GM19351 (cell line): ENCODE data around the gene NXPE3.

Experiments
- ATAC-seq: cut with Tn5 transposase; IDR thresholded peaks from one replicate; pipeline ENCODE4 v1.9.1; 2021; ENCODE audit warnings: mild to moderate bottlenecking, moderate library complexity; ENCODE audit not compliant: unreplicated experiment

NXPE3 gene

DNA sequence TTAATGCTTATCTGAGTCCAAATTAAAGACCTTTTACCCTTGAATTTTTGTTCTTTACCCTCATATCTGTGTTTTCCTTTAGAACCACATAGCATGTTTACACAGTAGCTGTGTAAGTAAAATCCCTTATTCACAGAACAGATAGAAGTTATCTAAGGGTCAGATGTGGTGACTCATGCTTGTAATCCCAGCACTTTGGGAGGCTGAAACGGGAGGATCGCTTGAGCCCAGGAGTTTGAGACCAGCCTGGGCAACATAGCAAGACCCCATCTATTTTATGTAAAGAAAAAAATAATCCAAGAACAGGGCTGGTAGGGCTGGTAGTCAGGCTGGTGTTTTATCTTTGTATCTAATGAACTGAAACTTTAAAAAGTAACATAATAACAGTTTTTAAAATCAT, 23.2 kb downstream of the NXPE3 start:
- no peak for ATAC-seq

DNA sequence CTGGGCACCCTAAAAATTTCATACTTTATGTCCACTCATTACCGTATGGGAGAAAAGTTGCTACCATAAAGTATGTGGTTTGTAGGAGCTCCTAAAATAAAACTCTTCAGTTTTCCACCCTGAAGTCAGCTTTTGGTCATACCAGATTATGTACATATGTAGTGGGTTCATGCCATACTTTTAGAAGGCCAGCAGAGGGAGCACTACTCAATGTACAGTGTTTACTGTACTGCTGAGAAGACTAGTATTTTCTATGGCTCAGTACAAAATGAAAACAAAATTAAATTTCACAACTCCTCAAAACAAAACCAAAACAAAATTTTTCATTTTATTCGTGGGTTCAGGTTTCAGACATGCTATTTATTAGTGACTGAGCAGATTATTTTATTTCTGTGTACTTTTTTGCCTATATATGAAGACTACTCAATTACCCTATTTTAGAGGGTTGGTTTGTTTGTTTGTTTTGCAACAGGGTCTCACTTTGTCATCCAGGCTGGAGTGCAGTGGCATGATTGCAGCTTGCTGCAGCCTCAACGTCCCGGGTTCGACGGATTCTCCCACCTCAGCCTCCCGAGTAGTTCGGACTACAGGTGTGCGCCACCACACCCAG, 24.3 kb downstream of the NXPE3 start:
- peak; percentile 93 for ATAC-seq

DNA sequence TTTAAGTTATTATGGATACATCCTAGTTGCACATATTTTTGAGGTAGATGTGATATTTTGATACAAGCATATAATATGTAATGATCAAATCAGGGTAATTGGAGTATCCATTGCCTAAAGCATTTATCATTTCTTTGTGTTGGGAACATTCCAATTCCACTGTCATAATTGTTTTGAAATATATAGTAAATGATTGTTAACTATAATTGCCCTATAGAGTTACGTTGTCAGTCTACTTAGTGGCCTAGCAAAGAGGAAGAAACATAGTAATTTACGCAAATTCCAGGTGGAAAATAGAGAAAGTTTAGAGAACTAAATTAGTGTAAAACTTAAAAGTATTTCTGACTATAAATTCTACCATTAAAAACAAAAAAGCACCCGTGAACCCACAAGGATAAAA, 24.9 kb downstream of the NXPE3 start:
- ATAC-seq, result no peak

DNA sequence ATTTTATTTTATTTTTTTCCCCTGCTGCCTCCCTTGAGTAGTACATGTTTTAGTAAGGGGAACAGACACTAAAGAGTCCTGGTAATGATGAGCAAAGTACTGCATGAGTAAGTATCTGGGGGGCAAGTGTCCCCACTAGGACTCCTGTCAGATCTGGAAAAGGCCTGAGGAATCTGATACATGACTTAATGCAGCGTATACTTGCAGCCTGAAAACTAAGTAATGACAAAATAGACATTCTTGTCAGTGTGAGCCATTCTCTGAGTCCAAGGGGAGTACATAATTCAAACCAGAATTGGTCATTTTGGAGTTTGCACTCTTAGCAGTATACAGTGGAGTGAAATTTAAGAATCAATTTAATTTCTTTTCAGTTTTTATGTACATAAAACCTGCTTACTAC, 27.5 kb downstream of the NXPE3 start:
- no peak for ATAC-seq

DNA sequence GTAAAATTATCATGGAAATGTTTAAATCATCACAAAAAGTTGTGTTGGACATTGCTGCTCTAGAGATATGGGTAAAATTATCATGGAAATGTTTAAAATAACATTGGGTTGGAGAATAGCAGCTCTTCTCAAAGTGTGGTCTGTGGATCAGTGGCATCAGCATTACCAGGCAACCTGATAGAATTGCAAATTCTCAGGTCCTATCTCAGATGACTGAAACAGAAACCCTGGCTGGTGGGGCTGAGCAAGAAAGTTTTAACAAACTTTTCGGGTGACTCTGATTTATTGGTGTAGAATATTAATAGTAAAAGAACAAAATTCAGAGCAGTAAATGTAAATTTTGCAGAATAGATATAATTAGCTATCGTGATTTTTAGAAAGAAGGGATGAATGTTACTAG, 28.9 kb downstream of the NXPE3 start:
- ATAC-seq, result peak; percentile 67

DNA sequence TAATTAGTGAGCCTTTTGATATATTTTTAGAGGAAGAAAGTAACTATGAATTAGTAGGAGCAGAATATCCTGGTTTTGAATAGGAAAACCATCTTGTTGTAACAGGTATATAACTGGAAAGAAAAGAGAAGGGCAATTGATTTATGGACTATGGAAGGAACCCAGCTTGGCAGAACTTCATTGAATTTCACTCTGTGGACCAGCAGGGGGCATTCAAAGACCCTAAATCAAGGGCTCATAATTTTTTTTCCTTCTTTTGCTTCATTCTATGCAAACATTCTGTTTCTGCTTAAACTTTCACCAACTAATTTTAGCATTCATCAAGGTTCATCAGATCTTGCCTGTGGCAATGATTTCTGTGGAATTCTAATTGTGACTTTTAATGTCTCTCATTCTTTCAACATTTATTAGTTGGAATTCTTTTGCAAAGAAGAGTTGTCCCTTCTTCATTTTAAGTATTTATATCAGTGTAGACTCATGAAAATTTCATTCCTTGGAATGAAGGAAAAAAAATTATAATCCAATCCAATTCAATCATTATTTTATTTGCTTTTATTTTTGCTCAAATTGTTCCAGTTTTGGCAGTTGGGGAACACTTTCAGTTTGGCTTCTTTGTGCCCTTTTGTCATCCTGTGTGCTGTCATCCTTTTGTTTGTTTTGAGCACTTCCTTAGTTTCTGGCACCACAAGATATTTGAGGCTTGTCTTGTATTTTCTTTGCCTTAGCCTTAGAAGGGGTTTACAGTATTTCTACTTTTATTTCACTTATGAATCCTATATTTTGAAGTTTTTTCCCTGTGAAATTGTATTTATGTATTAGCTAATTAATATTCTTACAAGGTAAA, 30.4 kb downstream of the NXPE3 start:
- peak; percentile 38 for ATAC-seq

DNA sequence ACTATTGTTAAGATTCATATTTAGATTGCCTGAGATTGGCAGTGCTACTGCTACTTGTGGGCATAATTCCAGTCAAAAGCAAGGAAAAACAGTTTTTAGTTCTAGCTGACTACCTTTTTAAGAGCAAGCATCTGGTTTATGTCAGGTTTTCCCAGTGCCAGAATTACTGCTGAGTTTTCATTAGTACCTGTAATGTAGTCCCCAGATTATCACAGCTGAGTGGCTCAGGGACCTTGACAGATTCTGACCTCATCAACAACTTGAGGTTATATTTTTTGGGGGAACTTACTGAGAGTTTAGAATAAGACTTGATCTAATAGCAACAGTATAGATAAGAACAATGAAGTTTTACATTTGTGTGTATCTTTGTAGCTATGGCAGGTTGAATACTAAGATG, 31.0 kb downstream of the NXPE3 start:
- ATAC-seq, result no peak

DNA sequence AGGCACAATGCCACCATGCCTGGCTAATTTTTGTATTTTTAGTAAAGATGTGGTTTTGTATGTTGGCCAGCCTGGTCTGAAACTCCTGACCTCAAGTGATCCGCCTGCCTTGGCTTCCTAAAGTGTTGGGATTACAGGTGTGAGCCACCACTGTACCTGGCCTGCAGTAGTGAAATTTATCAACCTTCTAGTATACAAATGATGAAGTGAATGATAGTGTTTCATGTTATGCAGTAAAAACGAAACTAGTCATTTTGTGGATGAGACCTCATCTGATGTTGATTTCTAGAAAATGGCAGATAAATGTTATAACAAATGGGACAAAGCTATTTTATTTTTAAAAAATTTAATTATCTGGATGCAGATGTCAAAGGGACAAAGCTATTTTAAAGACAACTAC, 32.9 kb downstream of the NXPE3 start:
- peak; percentile 30 for ATAC-seq

DNA sequence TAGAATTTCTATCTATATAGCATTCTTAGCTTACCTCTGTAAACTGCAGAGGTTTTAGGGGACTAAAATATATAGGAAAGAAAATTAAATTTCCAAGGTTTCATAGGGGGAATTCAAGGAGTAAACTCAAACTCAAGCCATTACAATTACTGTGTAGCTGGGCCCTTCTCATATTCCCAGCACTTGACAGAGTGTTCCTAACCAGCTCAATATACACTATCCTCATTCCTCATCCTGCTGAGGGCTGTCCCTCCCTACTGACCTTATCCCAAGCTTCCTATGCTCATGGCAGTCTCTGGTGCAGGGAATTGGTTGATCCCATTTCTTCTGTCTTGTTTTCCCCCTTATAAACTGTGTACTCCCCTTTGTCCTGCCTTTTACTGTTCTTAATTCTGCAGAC, 33.9 kb downstream of the NXPE3 start:
- no peak for ATAC-seq

DNA sequence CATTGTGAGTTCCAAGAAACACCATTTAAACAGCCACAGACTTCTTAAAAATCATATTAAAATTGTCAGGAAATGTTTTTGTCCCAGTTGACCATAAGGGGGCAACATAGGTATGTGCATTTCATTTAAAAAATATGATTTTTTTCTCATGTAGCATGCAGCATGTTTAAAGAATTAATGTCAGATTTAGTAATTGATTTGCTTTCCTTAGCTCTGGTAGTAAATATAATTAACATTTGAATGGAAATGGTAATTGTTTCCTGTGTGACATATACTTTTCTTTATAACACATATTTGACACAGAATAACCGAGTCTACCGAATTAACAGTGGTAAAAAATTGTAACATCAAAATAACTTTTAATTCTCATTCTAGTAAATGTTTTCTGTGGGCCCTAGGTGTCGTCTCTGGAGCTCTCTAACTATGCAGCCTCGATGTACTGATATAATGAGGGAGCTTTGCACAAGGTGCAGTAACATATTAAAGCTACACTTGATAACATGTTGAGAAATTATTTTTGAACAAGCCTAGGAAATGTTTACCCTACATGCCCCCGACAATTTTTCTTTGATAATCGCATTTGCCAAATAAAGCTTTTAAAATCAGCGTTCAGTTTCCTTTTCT, 34.9 kb downstream of the NXPE3 start:
- no peak for ATAC-seq

DNA sequence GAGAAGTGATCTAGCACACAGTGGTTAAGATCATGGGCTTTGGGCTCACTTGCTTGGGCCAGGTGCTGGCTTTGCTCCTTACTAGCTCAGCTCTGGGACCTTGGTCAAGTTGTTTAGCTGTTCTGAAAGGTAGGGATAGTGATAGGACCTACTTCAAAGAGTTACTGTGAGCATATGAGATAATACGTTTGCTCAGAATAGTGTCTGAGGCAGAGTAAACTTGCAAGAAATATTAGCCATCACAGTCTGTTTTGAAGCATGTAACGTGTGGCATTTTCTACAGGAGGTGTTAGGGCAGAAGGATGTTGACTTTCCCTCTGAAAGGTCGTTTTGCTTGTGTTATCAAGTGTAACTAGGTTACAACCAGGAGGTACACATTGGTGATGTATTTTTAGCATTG, 35.8 kb downstream of the NXPE3 start:
- no peak for ATAC-seq

DNA sequence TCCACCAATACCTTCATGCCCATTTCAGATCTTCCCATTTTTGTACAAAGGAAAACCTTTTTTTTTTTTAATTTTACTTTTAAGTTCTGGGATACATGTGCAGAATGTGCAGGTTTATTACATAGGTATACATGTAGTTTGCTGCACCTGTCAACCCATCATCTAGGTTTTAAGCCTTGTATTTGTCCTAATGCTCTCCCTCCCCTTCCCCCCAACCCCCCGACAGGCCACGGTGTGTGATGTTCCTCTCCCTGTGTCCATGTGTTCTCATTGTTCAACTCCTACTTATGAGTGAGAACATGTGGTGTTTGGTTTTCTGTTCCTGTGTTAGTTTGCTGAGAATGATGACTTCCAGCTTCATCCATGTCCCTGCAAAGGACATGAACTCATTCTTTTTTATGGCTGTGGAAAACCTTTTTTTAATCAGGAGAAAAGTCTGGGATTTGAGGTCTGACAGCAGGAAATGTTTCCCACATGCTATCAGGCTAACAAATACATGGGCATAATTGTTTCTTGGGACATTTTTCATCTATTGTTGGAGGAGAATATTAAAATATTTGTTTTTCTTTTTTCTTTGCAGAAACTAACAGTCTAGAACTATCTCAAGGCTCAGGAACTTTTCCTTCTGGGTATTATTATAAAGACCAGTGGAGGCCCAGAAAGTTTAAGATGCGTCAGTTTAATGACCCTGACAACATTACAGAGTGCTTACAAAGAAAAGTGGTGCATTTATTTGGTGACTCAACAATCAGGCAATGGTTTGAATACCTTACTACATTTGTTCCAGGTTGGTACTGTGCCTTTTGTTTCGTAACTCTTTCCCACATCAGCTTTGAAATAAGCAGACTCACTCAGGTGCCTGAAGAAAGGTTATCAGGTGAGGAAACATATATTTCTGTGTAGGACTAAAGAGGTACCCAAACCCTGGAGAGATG, 37.5 kb downstream of the NXPE3 start:
- ATAC-seq, result no peak

DNA sequence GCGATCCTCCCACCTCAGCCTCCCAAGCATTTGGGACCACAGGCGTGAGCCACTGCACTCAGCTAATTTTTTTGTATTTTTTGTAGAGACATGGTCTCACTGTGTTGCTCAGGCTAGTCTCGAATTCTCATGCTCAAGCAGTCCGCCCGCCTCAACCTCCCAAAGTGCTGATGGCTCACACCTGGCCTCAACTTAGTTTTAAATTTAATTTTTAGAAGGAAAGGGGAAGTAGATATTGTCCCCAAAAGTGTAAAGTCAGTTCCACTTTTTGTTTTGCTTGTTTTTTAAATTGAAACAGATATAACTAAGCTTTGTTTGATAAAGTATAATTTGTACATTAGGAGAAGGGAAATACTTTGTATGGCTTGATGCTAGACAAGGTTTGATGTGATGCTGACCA, 39.0 kb downstream of the NXPE3 start:
- peak; percentile 37 for ATAC-seq

DNA sequence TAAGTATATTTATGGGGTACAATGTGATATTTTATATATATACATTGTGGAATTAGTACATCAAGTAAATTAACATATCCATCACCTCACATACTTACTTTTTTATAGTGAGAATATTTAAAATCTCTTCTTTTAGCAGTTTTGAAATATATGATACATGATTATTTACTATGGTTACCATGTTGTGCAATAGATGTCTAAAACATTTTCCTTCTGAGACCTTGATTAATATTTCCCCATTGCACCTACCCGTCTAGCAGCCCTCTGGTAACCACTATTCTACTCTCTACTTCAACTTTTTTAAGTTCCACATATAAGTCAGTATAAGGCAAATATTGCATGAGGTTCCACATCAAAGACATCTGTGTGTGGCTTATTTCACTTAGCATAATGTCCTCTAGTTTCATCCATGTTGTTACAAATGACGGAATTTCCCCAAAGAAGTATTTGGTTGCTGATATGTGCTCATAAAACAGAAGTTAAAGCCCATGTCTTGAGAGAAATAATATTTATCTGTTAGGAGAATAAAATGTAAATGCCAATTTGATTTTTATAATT, 40.7 kb downstream of the NXPE3 start:
- ATAC-seq, result peak; percentile 77

DNA sequence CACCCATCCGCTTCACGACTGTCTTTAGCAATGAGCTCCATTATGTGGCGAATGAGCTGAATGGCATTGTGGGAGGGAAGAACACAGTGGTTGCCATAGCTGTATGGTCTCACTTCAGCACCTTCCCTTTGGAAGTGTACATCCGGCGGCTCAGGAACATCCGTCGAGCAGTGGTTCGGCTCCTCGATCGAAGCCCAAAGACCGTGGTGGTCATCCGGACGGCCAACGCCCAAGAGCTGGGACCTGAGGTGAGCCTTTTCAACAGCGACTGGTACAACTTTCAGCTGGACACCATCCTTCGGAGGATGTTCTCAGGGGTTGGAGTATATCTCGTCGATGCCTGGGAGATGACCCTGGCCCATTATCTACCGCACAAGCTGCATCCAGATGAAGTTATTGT, 42.5 kb downstream of the NXPE3 start:
- ATAC-seq, result no peak

DNA sequence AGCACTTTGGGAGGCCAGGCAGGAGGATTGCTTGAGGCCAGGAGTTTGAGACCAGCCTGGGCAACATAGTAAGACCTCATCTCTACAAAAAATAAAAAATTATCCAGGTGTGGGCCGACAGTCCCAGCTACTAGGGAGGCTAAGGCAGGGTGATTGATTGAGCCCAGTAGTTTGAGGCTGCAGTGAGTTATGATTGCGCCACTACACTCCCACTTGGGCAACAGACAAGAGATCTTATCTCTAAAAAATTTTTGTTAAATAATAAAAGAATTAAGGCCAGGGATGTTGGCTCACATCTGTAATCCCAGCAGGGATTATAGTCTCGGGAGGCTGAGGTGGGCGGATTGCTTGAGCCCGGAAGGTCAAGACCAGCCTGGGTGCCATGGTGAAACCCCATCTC, 44.5 kb downstream of the NXPE3 start:
- ATAC-seq, result no peak

DNA sequence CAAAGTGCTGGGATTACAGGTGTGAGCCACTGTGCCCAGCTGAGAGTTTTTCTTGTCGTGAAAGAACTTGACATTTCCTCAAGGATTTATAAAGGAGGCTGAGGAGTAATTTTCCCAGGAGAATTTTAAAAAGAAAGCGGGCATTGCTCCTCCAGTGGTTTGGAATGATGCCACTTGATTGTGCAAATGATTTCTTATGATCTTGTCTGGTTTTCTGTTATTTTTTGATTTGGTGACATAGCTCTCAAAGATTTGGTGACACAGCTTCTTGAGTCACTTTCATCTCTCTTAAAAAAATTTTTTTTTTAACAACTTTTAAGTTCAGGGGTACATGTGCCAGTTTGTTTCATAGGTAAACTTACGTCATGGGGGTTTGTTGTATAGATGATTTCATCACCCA, 45.7 kb downstream of the NXPE3 start:
- ATAC-seq, result no peak

DNA sequence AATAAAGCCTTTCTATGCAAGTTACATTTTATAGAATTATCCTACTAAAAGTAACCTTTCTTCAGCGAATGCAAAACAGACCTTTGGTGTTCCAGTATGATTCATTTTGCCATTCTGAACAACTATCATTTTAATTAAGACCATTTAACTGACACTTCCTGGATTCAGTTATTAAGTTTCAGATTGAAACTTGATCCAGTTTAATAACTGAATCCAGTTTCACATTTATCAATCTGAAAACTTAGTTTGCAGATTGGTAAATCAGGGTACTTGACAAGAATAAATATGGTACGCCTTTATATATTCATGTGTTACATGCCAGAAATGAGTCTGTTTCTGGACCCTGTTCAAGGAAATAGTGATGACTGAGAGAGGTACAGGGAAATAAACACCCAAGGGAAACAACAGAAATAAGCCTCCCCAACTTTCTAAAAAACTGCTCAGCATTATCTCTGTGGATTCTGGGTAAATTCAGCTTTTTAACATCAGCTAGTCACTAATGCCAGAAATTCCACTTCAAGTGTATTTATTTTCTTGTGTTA, 47.0 kb downstream of the NXPE3 start:
- ATAC-seq, result no peak

DNA sequence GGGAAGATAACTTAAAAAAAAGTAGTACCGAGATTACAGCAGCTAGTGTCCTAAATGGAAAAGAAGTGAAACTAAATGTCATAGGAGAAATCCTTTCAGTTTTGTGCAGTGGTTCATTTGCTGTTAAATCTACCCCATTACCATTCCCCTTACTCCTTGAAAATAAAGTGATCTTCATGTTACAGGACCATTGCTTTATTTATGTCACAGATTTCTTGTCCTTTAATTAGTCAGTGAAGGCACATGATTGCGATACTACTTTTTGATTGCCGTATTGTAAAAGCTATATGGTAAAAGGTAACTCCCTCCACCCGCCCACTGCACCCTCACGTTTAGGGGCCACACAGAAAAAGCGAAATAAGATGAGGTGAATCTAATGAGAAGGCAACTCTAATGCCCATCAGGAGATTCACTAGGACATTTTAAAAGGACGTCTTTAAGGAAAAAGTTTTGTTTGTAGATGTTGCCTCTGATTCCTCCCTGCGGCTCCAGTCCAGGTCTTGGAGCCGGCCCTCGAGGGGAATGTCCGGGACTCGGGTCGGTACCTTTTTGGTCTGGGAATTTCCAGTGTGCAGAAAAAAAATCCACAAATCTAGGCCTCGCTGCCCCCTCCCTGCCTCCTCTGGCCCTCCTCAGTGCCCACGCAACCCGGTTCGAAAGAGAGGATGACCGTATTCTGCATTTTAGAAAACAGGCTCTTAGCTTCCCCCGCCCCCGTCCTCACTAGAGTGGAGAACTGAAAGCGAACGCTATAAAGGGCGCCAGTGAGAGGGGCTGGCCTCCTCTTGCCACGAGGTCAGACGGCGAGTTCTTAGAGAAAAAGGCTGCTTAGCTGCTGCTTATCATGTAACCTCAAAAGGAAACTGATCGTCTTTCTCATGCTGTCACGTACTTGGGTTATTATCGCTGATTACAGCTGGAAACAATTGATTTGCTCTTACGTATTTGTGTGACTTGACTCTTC, 48.5 kb downstream of the NXPE3 start:
- ATAC-seq, result peak; percentile 88
